SU-DHL-6 (cell line): ENCODE measurements around the gene OASL.
"Not testable (repeated sequence)": the region's sequence is repeated elsewhere in the genome, so short reads cannot be mapped to it uniquely, and the experiment has no call there.

Source experiments
- EZH2phosphoT487 ChIP-seq: fragments of 200-600 bp; sonication (generic), shearing (Covaris generic); conservative IDR thresholded peaks from 2 replicates; pipeline ENCODE4 v1.6.1; 2018; ENCODE audit warnings: mild to moderate bottlenecking, antibody characterized with exemption, low read length, moderate library complexity, mixed read lengths
- TF ChIP-seq, protein P1 (sequence below): fragments of 200-600 bp; sonication (generic); IDR thresholded peaks from one replicate; pipeline ENCODE4 v1.5.1; 2017; ENCODE audit warnings: antibody characterized with exemption, mild to moderate bottlenecking, low read length, moderate library complexity; ENCODE audit not compliant: insufficient read depth, poor library complexity, severe bottlenecking

DNA sequence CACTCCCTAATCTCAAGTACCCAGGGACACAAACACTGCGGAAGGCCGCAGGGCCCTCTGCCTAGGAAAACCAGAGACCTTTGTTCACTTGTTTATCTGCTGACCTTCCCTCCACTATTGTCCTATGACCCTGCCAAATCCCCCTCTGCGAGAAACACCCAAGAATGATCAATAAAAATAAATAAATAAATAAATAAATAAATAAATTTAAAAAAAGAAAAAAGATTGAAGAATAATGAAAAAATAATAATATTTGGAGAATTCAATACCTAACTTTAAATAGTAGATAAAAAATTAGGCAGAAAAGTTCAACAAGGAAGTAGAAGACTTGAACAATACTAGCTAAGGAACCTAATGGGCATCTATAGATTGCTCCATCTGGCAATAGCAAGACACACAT lies 38.4 kb upstream of the OASL start:
- TF ChIP-seq, protein P1, sequence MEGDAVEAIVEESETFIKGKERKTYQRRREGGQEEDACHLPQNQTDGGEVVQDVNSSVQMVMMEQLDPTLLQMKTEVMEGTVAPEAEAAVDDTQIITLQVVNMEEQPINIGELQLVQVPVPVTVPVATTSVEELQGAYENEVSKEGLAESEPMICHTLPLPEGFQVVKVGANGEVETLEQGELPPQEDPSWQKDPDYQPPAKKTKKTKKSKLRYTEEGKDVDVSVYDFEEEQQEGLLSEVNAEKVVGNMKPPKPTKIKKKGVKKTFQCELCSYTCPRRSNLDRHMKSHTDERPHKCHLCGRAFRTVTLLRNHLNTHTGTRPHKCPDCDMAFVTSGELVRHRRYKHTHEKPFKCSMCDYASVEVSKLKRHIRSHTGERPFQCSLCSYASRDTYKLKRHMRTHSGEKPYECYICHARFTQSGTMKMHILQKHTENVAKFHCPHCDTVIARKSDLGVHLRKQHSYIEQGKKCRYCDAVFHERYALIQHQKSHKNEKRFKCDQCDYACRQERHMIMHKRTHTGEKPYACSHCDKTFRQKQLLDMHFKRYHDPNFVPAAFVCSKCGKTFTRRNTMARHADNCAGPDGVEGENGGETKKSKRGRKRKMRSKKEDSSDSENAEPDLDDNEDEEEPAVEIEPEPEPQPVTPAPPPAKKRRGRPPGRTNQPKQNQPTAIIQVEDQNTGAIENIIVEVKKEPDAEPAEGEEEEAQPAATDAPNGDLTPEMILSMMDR = not testable (repeated sequence)
- not testable (repeated sequence) for TF ChIP-seq EZH2phosphoT487
